Astrocyte (in vitro differentiated cells and primary cell): Measurements from ENCODE around the gene KBTBD13. TPM values are rescaled to one million over a fixed set of nuclear protein-coding genes. Genes with fewer than 3 reads are reported as not detected.
A peak's percentile ranks its signal among the peaks of the same experiment; 100 is the strongest.

Source experiments
- DNase-seq: peaks from one replicate; pipeline ENCODE4 v3.0.0-alpha.2; 2010; ENCODE audit warnings: low read depth
- FAIRE-seq: peaks from 2 replicates; lab custom pipeline; 2011; peaks lifted over from hg19 to GRCh38; lab: Jason Lieb, UNC
- H2AFZ ChIP-seq: 2 replicates; pipeline ENCODE4 v1.6.0; 2012; ENCODE audit warnings: low read depth, low read length, inconsistent platforms
- H3K27ac ChIP-seq: 2 replicates; pipeline ENCODE4 v1.5.1; 2011; ENCODE audit warnings: low read depth, low read length, inconsistent platforms
- H3K27me3 ChIP-seq: 2 replicates; pipeline ENCODE4 v1.6.0; 2011; ENCODE audit warnings: low read length, inconsistent platforms; ENCODE audit not compliant: insufficient read depth
- H3K36me3 ChIP-seq: 2 replicates; pipeline ENCODE4 v1.5.1; 2011; ENCODE audit warnings: low read length, inconsistent platforms; ENCODE audit not compliant: insufficient read depth
- H3K4me1 ChIP-seq: 2 replicates; pipeline ENCODE4 v1.5.1; 2011; ENCODE audit warnings: low read length, inconsistent platforms; ENCODE audit not compliant: insufficient read depth
- H3K4me2 ChIP-seq: 2 replicates; pipeline ENCODE4 v1.6.0; 2012; ENCODE audit warnings: low read length, inconsistent platforms
- H3K4me3 ChIP-seq: 2 replicates; pipeline ENCODE4 v1.5.1; 2011; ENCODE audit warnings: low read depth, mild to moderate bottlenecking, low read length, inconsistent platforms; ENCODE audit not compliant: insufficient read depth
- H3K79me2 ChIP-seq: 2 replicates; pipeline ENCODE4 v1.6.0; 2012; ENCODE audit warnings: mild to moderate bottlenecking, low read length, inconsistent platforms; ENCODE audit not compliant: insufficient read depth
- H3K9ac ChIP-seq: 2 replicates; pipeline ENCODE4 v1.6.0; 2012; ENCODE audit warnings: mild to moderate bottlenecking, low read length, inconsistent platforms
- H3K9me3 ChIP-seq: 2 replicates; pipeline ENCODE4 v1.5.1; 2012; ENCODE audit warnings: low read depth, mild to moderate bottlenecking, low read length, inconsistent platforms; ENCODE audit not compliant: insufficient read depth
- H4K20me1 ChIP-seq: 2 replicates; pipeline ENCODE4 v1.6.0; 2012; ENCODE audit warnings: low read length, inconsistent platforms; ENCODE audit not compliant: insufficient read depth
- H3K27ac Mint-ChIP-seq: one replicate; pipeline ENCODE4 v1.8.0; 2021; ENCODE audit warnings: mild to moderate bottlenecking, mixed read lengths; ENCODE audit not compliant: unreplicated experiment
- H3K27me3 Mint-ChIP-seq: one replicate; pipeline ENCODE4 v1.8.0; 2021; ENCODE audit warnings: low read depth, mixed read lengths; ENCODE audit not compliant: unreplicated experiment
- H3K36me3 Mint-ChIP-seq: one replicate; pipeline ENCODE4 v1.8.0; 2021; ENCODE audit warnings: low read depth, mixed read lengths; ENCODE audit not compliant: unreplicated experiment
- H3K4me1 Mint-ChIP-seq: one replicate; pipeline ENCODE4 v1.8.0; 2021; ENCODE audit warnings: low read depth, mixed read lengths; ENCODE audit not compliant: unreplicated experiment
- H3K4me3 Mint-ChIP-seq: one replicate; pipeline ENCODE4 v1.8.0; 2021; ENCODE audit warnings: mild to moderate bottlenecking, moderate library complexity, mixed read lengths; ENCODE audit not compliant: unreplicated experiment
- H3K9me3 Mint-ChIP-seq: one replicate; pipeline ENCODE4 v1.8.0; 2021; ENCODE audit warnings: mild to moderate bottlenecking, mixed read lengths; ENCODE audit not compliant: unreplicated experiment
- CTCF ChIP-seq: IDR thresholded peaks from 2 replicates; pipeline ENCODE4 v1.5.1; 2011; ENCODE audit warnings: low read depth, mild to moderate bottlenecking, inconsistent platforms, low read length, moderate library complexity; ENCODE audit not compliant: insufficient read depth
- EZH2 ChIP-seq: IDR thresholded peaks from 2 replicates; pipeline ENCODE4 v1.6.1; 2012; ENCODE audit warnings: mild to moderate bottlenecking, low read length, inconsistent platforms; ENCODE audit not compliant: insufficient read depth
- total RNA-seq: library from RNA; stranded (reverse); gene quantifications from 2 replicates; pipeline ENCODE4 v1.2.1, GENCODE V29; 2021

The KBTBD13 gene
- total RNA-seq, 1 donor from 2014 or later = not detected

- H2AFZ ChIP-seq = peak overlapping the region; percentile 63
Observed at GRCh38 chr15:65077291-65077980, 890 bp downstream of the KBTBD13 start.

GRCh38 chr15:65077981-65078352 lies 1.4 kb downstream of the KBTBD13 start:
- Histone ChIP-seq H3K36me3 (no peaks in the 10 kb centered on the region), H3K27me3 (peaks cover 36% of the 10 kb centered on the region), H4K20me1 (no peaks in the 10 kb centered on the region), H3K4me2 (peak overlapping the region; percentile 33), H3K4me1 (peaks cover 9% of the 10 kb centered on the region), H3K79me2 (no peaks in the 10 kb centered on the region), H3K9ac (no peak overlapping the region), H2AFZ (peak overlapping the region; percentile 63), H3K27ac (no peak overlapping the region), H3K9me3 (no peaks in the 10 kb centered on the region), H3K4me3 (no peak overlapping the region)
- Mint-ChIP-seq H3K9me3 (peaks cover 10% of the 10 kb centered on the region), H3K4me1 (peaks cover 7% of the 10 kb centered on the region), H3K27ac (no peak overlapping the region), H3K36me3 (peaks cover 2% of the 10 kb centered on the region), H3K27me3 (peaks cover 49% of the 10 kb centered on the region), H3K4me3 (no peak overlapping the region)
- TF ChIP-seq EZH2 = no peak
- TF ChIP-seq CTCF = peak; percentile 23
- FAIRE-seq (no peak), DNase-seq (no peak)

More at GRCh38 chr15:65077291-65077980, 890 bp downstream of the KBTBD13 start:
- H3K9me3 ChIP-seq = no peaks in the 10 kb centered on the region
- no peak overlapping the region for H3K27ac ChIP-seq
- no peak overlapping the region for H3K27ac Mint-ChIP-seq
- peak overlapping the region; percentile 33 for H3K4me2 ChIP-seq
- H3K4me3 Mint-ChIP-seq = no peak overlapping the region
- H3K9me3 Mint-ChIP-seq = peaks cover 10% of the 10 kb centered on the region
- H3K4me3 ChIP-seq = no peak overlapping the region
- H3K36me3 Mint-ChIP-seq = peaks cover 2% of the 10 kb centered on the region
- no peaks in the 10 kb centered on the region for H3K79me2 ChIP-seq
- DNase-seq = no peak
- H3K27me3 ChIP-seq = peaks cover 36% of the 10 kb centered on the region
- H3K36me3 ChIP-seq = no peaks in the 10 kb centered on the region
- H3K4me1 Mint-ChIP-seq = peaks cover 2% of the 10 kb centered on the region
- H3K27me3 Mint-ChIP-seq = peaks cover 44% of the 10 kb centered on the region
- no peak for FAIRE-seq
- no peaks in the 10 kb centered on the region for H4K20me1 ChIP-seq
- H3K9ac ChIP-seq = no peak overlapping the region
- peaks cover 6% of the 10 kb centered on the region for H3K4me1 ChIP-seq
- TF ChIP-seq CTCF (no peak), EZH2 (peak; percentile 38)

GRCh38 chr15:65079580-65079979 lies 3.0 kb downstream of the KBTBD13 start:
- no peaks in the 10 kb centered on the region for H3K36me3 ChIP-seq
- no peak overlapping the region for H3K9ac ChIP-seq
- H3K36me3 Mint-ChIP-seq = peaks cover 2% of the 10 kb centered on the region
- FAIRE-seq (no peak), DNase-seq (no peak)
- H4K20me1 ChIP-seq = no peaks in the 10 kb centered on the region
- no peak overlapping the region for H3K4me3 ChIP-seq
- H2AFZ ChIP-seq = no peak overlapping the region
- H3K27ac Mint-ChIP-seq = no peak overlapping the region
- H3K4me3 Mint-ChIP-seq = no peak overlapping the region
- no peaks in the 10 kb centered on the region for H3K79me2 ChIP-seq
- H3K4me1 Mint-ChIP-seq = peaks cover 7% of the 10 kb centered on the region
- H3K4me2 ChIP-seq = no peak overlapping the region
- TF ChIP-seq CTCF (no peak), EZH2 (no peak)
- peaks cover 9% of the 10 kb centered on the region for H3K9me3 Mint-ChIP-seq
- peaks cover 59% of the 10 kb centered on the region for H3K27me3 Mint-ChIP-seq
- H3K9me3 ChIP-seq = no peaks in the 10 kb centered on the region
- no peak overlapping the region for H3K27ac ChIP-seq
- H3K4me1 ChIP-seq = peaks cover 9% of the 10 kb centered on the region
- H3K27me3 ChIP-seq = peaks cover 49% of the 10 kb centered on the region
